Keratinocyte (primary cell): ENCODE results near the gene DTNBP1. TPM values are rescaled to one million over a fixed set of nuclear protein-coding genes. Genes with fewer than 3 reads are reported as not detected.

Experiments
- DNase-seq: peaks from one replicate; pipeline ENCODE4 v3.0.0-alpha.2; 2011; ENCODE audit warnings: low read depth, missing footprints, low spot score
- FAIRE-seq: peaks from 2 replicates; lab custom pipeline; 2011; peaks lifted over from hg19 to GRCh38; lab: Jason Lieb, UNC
- H2AFZ ChIP-seq: 2 replicates; pipeline ENCODE4 v1.6.0; 2012; ENCODE audit warnings: low read length, control low read depth, inconsistent platforms; ENCODE audit not compliant: control insufficient read depth
- H3K27ac ChIP-seq: 2 replicates; pipeline ENCODE4 v1.5.1; 2011; ENCODE audit warnings: low read length; ENCODE audit not compliant: control insufficient read depth, insufficient read depth
- H3K27me3 ChIP-seq: 3 replicates; pipeline ENCODE4 v1.6.0; 2011; ENCODE audit warnings: low read length; ENCODE audit not compliant: control insufficient read depth, insufficient read depth; ENCODE audit errors: extremely low read depth
- H3K36me3 ChIP-seq, 2 experiments: 2 replicates in 1 of 2; 3 replicates in 1 of 2; pipeline ENCODE4 v1.5.1; 2011; ENCODE audit warnings: low read length in 2 of 2, mild to moderate bottlenecking in 1 of 2; ENCODE audit not compliant: control insufficient read depth in 2 of 2, insufficient read depth in 2 of 2; ENCODE audit errors: extremely low read depth in 1 of 2
- H3K4me1 ChIP-seq: 3 replicates; pipeline ENCODE4 v1.5.1; 2011; ENCODE audit warnings: low read length; ENCODE audit not compliant: control insufficient read depth, insufficient read depth; ENCODE audit errors: extremely low read depth
- H3K4me2 ChIP-seq: 3 replicates; pipeline ENCODE4 v1.6.0; 2011; ENCODE audit warnings: low read depth, low read length; ENCODE audit not compliant: control insufficient read depth, insufficient read depth; ENCODE audit errors: extremely low read depth
- H3K4me3 ChIP-seq, 3 experiments: fragments of 200-600 bp in 1 of 3; sonication (generic) in 1 of 3; 2 replicates in 2 of 3; 3 replicates in 1 of 3; pipeline ENCODE4 v1.5.1; 2011 to 2016; ENCODE audit warnings: low read length in 3 of 3, mild to moderate bottlenecking in 3 of 3, control low read depth in 2 of 3, inconsistent platforms in 1 of 3, low read depth in 1 of 3, mixed read lengths in 1 of 3, mixed run types in 1 of 3, moderate library complexity in 1 of 3; ENCODE audit not compliant: control insufficient read depth in 2 of 3, insufficient read depth in 2 of 3; ENCODE audit errors: extremely low read depth in 1 of 3
- H3K79me2 ChIP-seq: 2 replicates; pipeline ENCODE4 v1.6.0; 2012; ENCODE audit warnings: low read length; ENCODE audit not compliant: control insufficient read depth, insufficient read depth
- H3K9ac ChIP-seq: 3 replicates; pipeline ENCODE4 v1.6.0; 2011; ENCODE audit warnings: low read length; ENCODE audit not compliant: control insufficient read depth, insufficient read depth; ENCODE audit errors: extremely low read depth
- H3K9me1 ChIP-seq: 3 replicates; pipeline ENCODE4 v1.6.0; 2011; ENCODE audit warnings: low read length; ENCODE audit not compliant: control insufficient read depth, insufficient read depth; ENCODE audit errors: extremely low read depth
- H3K9me3 ChIP-seq: 2 replicates; pipeline ENCODE4 v1.5.1; 2012; ENCODE audit warnings: low read depth, low read length; ENCODE audit not compliant: control insufficient read depth
- H4K20me1 ChIP-seq: 3 replicates; pipeline ENCODE4 v1.6.0; 2011; ENCODE audit warnings: low read length; ENCODE audit not compliant: control insufficient read depth, insufficient read depth; ENCODE audit errors: extremely low read depth
- EZH2 ChIP-seq: IDR thresholded peaks from one replicate; pipeline ENCODE4 v1.6.1; 2012; ENCODE audit warnings: inconsistent platforms, mild to moderate bottlenecking, low read length, moderate library complexity
- dilution Hi-C: fragments of 300-500 bp; cut with MboI; formaldehyde crosslinking; loops from one replicate; pipeline ENCODE4 v1.7.0; 2020; ENCODE audit warnings: low sequenced_read_pairs; ENCODE audit not compliant: extremely low pct_ligation_motif_present
- polyA plus RNA-seq, 5 experiments: library from polyadenylated mRNA; depleted of rRNA in 3 of 5; stranded (reverse) in 3 of 5; stranded (forward) in 1 of 5; unstranded in 1 of 5; fragments of >200 nt; gene quantifications; 1 replicate in 1 of 5; 2 replicates in 3 of 5; 3 replicates in 1 of 5; pipeline versions ENCODE4 v1.2.1 to v1.2.3, GENCODE V29; 2011 to 2012; ENCODE audit warnings: missing spikeins in 2 of 5, low read depth in 1 of 5, low replicate concordance in 1 of 5
- TF ChIP-seq, protein P1 (sequence below), 3 experiments: IDR thresholded peaks in 1 of 3; conservative IDR thresholded peaks in 1 of 3; optimal IDR thresholded peaks in 1 of 3; 2 replicates in 2 of 3; 3 replicates in 1 of 3; pipeline versions ENCODE3 to v1.5.1; 2011; ENCODE audit warnings: low read length in 3 of 3, mild to moderate bottlenecking in 3 of 3, moderate library complexity in 2 of 3, control low read depth in 1 of 3, inconsistent platforms in 1 of 3; ENCODE audit not compliant: insufficient read depth in 2 of 3; ENCODE audit errors: extremely low read depth in 1 of 3

The DTNBP1 gene
- polyA plus RNA-seq, 1 donor (not counting 4 experiments of a cell fraction or from before 2014, with no cell fraction given): 11.5 TPM

- DNase-seq: no peak
- Histone ChIP-seq H4K20me1 (no peaks in the 10 kb centered on the region), H3K4me1 (peaks cover 3% of the 10 kb centered on the region), H3K9me3 (no peaks in the 10 kb centered on the region), H3K27ac (no peak overlapping the region), H3K4me2 (no peak overlapping the region), H2AFZ (no peak overlapping the region), H3K27me3 (no peaks in the 10 kb centered on the region), H3K9me1 (no peaks in the 10 kb centered on the region), H3K36me3 (no peaks in the 10 kb centered on the region), H3K9ac (no peak overlapping the region), H3K4me3 (no peak overlapping the region), H3K79me2 (no peaks in the 10 kb centered on the region)
- no peak for FAIRE-seq
- dilution Hi-C loops: no loop called here
- TF ChIP-seq, protein P1, sequence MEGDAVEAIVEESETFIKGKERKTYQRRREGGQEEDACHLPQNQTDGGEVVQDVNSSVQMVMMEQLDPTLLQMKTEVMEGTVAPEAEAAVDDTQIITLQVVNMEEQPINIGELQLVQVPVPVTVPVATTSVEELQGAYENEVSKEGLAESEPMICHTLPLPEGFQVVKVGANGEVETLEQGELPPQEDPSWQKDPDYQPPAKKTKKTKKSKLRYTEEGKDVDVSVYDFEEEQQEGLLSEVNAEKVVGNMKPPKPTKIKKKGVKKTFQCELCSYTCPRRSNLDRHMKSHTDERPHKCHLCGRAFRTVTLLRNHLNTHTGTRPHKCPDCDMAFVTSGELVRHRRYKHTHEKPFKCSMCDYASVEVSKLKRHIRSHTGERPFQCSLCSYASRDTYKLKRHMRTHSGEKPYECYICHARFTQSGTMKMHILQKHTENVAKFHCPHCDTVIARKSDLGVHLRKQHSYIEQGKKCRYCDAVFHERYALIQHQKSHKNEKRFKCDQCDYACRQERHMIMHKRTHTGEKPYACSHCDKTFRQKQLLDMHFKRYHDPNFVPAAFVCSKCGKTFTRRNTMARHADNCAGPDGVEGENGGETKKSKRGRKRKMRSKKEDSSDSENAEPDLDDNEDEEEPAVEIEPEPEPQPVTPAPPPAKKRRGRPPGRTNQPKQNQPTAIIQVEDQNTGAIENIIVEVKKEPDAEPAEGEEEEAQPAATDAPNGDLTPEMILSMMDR (optimal IDR thresholded peaks at IDR 0.05 in 1 of 3, IDR thresholded peaks at IDR 0.05 in 1 of 3, conservative IDR thresholded peaks at IDR 0.05 in 1 of 3; ENCODE audit: extremely low read depth in 1 of 3, insufficient read depth in 2 of 3, low read length in 3 of 3): no peak
- no peak for TF ChIP-seq EZH2
Observed at GRCh38 chr6:15616261-15616660, 46.6 kb downstream of the DTNBP1 start.

DNA sequence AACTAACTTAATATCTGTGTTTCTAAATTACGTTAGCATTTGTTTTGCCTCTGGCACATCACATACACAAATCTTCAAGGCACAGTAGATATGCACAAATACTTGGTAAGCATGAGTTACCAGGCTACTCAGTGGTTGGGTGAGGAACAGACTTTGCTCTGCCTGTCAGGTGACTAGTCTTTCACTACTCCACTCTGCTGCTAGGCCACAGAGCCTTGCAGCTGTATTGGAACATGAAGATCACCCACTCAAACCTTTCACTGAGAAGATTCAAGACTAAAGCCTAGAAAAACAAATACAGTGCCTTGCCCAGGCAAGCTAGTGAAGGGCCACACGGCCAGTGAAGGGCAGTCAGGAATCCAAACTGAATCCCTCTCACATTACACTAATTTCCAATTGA lies 47.0 kb downstream of the DTNBP1 start:
- dilution Hi-C loops: no loop called here

More for the DNA sequence above, 47.0 kb downstream of the DTNBP1 start:
- DNase-seq (no peak), FAIRE-seq (no peak)
- TF ChIP-seq, protein P1 (optimal IDR thresholded peaks at IDR 0.05 in 1 of 3, IDR thresholded peaks at IDR 0.05 in 1 of 3, conservative IDR thresholded peaks at IDR 0.05 in 1 of 3; ENCODE audit: extremely low read depth in 1 of 3, insufficient read depth in 2 of 3, low read length in 3 of 3): no peak
- no peak for TF ChIP-seq EZH2
- no peak overlapping the region for H2AFZ ChIP-seq
- H4K20me1 ChIP-seq: no peaks in the 10 kb centered on the region
- no peak overlapping the region for H3K4me2 ChIP-seq
- no peaks in the 10 kb centered on the region for H3K36me3 ChIP-seq
- no peak overlapping the region for H3K27ac ChIP-seq
- no peaks in the 10 kb centered on the region for H3K9me1 ChIP-seq
- no peaks in the 10 kb centered on the region for H3K4me1 ChIP-seq
- no peak overlapping the region for H3K9ac ChIP-seq
- no peaks in the 10 kb centered on the region for H3K79me2 ChIP-seq
- no peaks in the 10 kb centered on the region for H3K27me3 ChIP-seq
- H3K9me3 ChIP-seq: no peaks in the 10 kb centered on the region
- H3K4me3 ChIP-seq: no peak overlapping the region
